ENCODE measurements around the gene TMEM184C.

The TMEM184C gene

DNA sequence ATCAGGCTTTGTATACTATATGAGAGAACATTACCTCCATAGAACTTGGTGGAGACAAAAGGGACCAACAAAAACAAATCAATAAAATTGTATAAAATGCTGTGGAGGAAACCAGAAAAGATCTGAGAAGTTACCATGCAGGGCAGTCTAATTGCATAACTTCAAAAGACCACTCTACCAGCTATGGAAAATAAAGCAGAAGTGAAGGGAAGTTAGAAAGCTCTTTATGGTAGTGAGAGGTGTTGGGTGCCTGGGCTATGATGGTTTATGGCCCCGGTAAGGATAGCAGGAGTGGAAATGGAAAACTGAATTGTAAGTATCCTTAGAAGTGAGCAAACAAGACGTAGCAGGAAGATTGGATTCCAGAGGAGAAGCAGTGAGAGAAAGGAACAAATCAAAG lies 3.1 kb downstream of the TMEM184C start:
- H3K4me3 ChIP-seq (ENCODE audit: low read depth, low read length) = no peak overlapping the region
- TF ChIP-seq, protein P1, sequence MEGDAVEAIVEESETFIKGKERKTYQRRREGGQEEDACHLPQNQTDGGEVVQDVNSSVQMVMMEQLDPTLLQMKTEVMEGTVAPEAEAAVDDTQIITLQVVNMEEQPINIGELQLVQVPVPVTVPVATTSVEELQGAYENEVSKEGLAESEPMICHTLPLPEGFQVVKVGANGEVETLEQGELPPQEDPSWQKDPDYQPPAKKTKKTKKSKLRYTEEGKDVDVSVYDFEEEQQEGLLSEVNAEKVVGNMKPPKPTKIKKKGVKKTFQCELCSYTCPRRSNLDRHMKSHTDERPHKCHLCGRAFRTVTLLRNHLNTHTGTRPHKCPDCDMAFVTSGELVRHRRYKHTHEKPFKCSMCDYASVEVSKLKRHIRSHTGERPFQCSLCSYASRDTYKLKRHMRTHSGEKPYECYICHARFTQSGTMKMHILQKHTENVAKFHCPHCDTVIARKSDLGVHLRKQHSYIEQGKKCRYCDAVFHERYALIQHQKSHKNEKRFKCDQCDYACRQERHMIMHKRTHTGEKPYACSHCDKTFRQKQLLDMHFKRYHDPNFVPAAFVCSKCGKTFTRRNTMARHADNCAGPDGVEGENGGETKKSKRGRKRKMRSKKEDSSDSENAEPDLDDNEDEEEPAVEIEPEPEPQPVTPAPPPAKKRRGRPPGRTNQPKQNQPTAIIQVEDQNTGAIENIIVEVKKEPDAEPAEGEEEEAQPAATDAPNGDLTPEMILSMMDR (IDR thresholded peaks at IDR 0.05; ENCODE audit: low read depth, low read length) = no peak

DNA sequence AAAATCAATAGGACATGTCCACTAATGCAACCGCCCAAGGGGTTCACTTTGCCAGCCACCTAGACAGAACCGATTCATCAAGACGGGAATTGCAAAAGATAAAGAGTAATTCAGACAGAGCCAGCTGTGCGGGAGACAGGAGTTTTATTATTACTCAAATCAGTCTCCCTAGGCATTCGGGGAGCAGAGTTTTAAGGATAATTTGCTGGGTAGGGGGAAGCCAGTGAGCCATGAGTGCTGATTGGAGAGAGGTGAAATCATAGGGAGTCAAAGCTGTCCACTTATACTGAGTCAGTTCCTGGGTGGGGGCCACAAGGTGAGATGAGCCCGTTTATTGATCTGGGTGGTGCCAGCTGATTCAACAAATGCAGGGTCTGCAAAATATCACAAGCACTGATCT lies 8.5 kb downstream of the TMEM184C start:
- TF ChIP-seq, protein P1 (IDR thresholded peaks at IDR 0.05; ENCODE audit: low read depth, low read length) = no peak
- H3K4me3 ChIP-seq (ENCODE audit: low read depth, low read length) = no peak overlapping the region

DNA sequence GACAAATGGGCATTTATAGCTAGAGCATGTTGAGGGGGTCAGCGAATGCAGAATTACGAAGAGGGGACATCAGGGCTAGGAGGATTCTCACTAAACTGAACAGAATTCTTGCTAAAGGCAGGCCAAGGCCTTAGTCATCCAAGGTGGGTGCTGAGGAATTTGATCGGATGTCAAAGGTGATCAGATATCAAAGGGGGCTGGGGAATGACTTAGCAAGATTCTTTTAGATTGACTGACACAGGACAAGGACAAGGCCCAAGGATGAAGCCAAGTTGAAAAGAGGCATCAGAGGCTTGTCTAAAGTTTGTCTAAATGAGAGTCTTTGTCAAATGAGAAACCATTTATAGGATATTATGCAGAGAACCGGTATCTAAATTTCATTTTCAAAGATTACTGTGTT lies 9.7 kb downstream of the TMEM184C start:
- no peak overlapping the region for H3K4me3 ChIP-seq (ENCODE audit: low read depth, low read length)
- TF ChIP-seq, protein P1 (IDR thresholded peaks at IDR 0.05; ENCODE audit: low read depth, low read length) = no peak

DNA sequence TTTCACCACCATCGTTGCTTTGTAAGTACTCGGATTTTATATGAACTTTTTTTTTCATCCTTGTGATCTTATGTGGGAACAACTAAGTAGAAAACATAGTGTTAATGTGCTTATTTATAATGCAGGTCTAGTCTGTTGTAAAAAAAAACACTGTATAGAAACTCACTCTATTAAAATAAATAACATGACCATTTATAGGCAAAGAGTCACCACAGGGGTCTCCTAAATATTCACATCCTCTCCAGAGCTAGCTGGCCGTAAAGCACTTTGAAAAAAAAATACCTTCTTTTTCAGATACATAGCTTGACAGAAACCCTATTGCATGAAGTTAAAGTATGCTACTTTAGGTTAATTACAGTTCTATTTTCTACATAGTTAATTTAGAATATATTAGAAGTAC lies 11.2 kb downstream of the TMEM184C start:
- H3K4me3 ChIP-seq (ENCODE audit: low read depth, low read length) = no peak overlapping the region
- TF ChIP-seq, protein P1 (IDR thresholded peaks at IDR 0.05; ENCODE audit: low read depth, low read length) = no peak

DNA sequence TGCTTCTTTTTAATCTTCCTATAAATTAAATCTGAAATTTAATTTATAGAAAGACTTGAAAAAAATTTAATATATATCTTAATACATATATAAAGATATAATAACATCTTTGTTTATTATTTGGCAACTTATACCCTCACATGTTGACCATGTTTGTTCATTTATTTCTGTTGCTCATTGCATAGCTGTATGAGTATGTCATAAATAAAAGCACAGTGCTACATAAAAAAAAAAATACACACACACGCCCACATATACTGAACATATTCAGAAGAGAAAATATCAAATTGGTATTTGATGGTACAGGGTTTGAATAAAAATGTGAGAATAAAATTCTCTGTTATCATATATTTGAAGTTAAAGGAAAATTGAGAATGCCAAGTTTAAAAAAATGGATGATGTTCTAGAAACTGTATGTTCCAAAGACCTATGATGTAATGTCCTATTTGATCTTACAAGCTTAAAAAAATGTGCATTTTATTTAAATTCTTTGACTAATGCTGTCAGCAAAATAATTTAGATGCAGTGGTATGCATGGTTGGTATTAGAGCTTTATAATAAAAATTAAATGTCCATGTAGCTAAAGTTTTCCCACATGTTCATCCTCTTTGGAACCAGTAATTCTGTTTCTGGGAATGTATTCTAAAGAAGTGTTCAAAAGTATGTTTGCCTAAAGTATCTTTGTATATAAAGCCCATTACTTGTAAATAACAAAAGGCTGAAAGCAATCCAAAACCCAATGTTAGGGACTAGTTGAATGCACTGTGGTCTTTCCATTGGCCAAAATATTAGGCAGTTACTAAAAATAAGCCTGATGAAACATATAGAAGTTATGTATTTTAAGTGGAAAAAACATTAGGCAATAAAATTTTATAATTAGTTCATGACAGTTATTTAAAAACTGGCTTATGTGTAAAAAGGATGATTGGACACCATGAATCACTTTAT lies 12.9 kb downstream of the TMEM184C start:
- no peak overlapping the region for H3K4me3 ChIP-seq (ENCODE audit: low read depth, low read length)
- TF ChIP-seq, protein P1 (IDR thresholded peaks at IDR 0.05; ENCODE audit: low read depth, low read length) = no peak

DNA sequence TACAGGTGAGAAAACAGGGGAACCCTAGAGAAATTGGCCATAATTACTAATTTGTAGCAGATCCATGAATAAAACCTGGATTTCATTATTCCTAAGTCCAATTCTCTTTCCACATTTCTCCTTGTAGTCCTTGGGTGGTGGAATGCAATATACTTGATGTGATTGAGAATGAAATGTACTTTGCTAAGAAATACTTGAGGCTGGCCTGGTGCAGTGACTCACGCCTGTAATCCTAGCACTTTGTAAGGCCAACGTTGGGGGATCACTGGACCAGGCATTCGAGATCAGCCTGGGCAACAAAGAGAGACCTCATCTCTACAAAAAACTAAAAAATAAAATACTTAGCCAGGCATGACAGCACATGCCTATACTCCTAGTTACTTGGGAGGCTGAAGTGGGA lies 15.9 kb downstream of the TMEM184C start:
- TF ChIP-seq, protein P1 (IDR thresholded peaks at IDR 0.05; ENCODE audit: low read depth, low read length) = no peak
- no peak overlapping the region for H3K4me3 ChIP-seq (ENCODE audit: low read depth, low read length)

DNA sequence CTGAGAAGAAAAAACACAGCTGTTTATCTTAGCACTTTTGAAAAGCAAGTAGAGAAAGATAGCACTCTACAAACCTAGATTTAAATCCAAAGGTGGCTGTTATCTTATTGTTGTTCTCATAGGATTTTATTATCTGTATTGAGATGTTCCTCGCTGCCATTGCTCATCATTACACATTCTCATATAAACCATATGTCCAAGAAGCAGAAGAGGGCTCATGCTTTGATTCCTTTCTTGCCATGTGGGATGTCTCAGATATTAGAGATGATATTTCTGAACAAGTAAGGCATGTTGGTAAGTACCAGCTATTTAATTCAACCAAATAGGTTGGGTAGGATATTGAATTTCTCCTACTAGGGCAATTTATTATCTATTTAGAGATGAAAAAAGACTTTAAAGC lies 16.4 kb downstream of the TMEM184C start:
- H3K4me3 ChIP-seq (ENCODE audit: low read depth, low read length) = no peak overlapping the region

More for the DNA sequence above, 16.4 kb downstream of the TMEM184C start:
- TF ChIP-seq, protein P1 (IDR thresholded peaks at IDR 0.05; ENCODE audit: low read depth, low read length) = no peak
